ENCODE data around the gene DOP1A.

DOP1A gene

DNA sequence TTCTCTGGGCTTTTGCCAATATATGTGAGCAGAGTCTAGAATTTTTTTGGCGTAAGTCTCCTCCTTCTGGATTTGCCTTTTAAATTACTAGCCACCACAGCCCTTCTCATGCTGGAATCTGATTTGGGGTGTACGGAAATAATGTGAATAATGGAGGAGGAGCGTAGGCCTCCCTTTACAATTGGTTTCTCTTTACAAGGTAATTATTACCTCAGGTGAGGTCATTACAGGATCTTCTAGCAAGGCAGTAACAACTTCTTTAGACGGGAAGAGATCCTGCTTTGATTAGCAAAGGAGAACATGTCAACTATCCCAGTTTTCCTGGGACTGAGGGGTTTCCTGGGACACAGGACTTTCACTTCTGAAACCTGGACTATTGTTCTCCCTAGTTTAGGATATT is 134.6 kb downstream of the DOP1A start:
- DNase-seq, result no peak

- DNase-seq, result peak in 2 of 4 experiments; percentile 5 to 25
Observed at GRCh38 chr6:83215131-83216047, 147.9 kb downstream of the DOP1A start.

GRCh38 chr6:83216806-83217205 is 149.3 kb downstream of the DOP1A start:
- no peak for DNase-seq

Measured in activated naive CD4-positive, alpha-beta T cell (primary cell).